ENCODE data around the gene RTN4RL1.
"Not testable (repeated sequence)": the region's sequence is repeated elsewhere in the genome, so short reads cannot be mapped to it uniquely, and the experiment has no call there.

The RTN4RL1 gene

GRCh38 chr17:1986783-1987451 is 38.2 kb downstream of the RTN4RL1 start:
- H3K9ac ChIP-seq (ENCODE audit: low read length), result no peak overlapping the region
- H4K5ac ChIP-seq (ENCODE audit: low read length), result no peak overlapping the region
- peak overlapping the region; percentile 22 for H3K56ac ChIP-seq (ENCODE audit: low read length)
- H3K79me1 ChIP-seq (ENCODE audit: low read length), result no peaks in the 10 kb centered on the region
- peaks cover 8% of the 10 kb centered on the region for H3K4me1 ChIP-seq (ENCODE audit: control insufficient read depth, low read depth, low read length)
- H2BK5ac ChIP-seq (ENCODE audit: low read length), result no peak overlapping the region
- H3K79me2 ChIP-seq (ENCODE audit: control insufficient read depth, insufficient read depth, low read length), result no peaks in the 10 kb centered on the region
- H3K27ac ChIP-seq (ENCODE audit: low read depth, low read length), result no peak overlapping the region
- no peak overlapping the region for H3K18ac ChIP-seq (ENCODE audit: low read length)
- H4K8ac ChIP-seq (ENCODE audit: low read depth, low read length), result no peak overlapping the region
- no peaks in the 10 kb centered on the region for H3K27me3 ChIP-seq (ENCODE audit: insufficient read depth, low read length, poor library complexity)
- no peak for DNase-seq
- H3K4ac ChIP-seq (ENCODE audit: low read depth, low read length), result no peak overlapping the region
- no peak overlapping the region for H2BK120ac ChIP-seq (ENCODE audit: low read depth, low read length)
- H2AK5ac ChIP-seq (ENCODE audit: low read length), result no peak overlapping the region
- H3K4me2 ChIP-seq (ENCODE audit: low read length), result no peak overlapping the region
- H3K4me3 ChIP-seq (ENCODE audit: low read length), result no peak overlapping the region
- WGBS (ENCODE audit: extremely low coverage, insufficient coverage, low lambda C conversion rate), result no CpG with 5 or more reads among the region's 18 CpGs
- no peak overlapping the region for H2BK15ac ChIP-seq (replicated peaks; ENCODE audit: low read depth)
- no peaks in the 10 kb centered on the region for H3K36me3 ChIP-seq (ENCODE audit: control insufficient read depth, insufficient read depth, low read length)
- peak overlapping the region; percentile 66 for H3K23ac ChIP-seq (ENCODE audit: low read length)

DNA sequence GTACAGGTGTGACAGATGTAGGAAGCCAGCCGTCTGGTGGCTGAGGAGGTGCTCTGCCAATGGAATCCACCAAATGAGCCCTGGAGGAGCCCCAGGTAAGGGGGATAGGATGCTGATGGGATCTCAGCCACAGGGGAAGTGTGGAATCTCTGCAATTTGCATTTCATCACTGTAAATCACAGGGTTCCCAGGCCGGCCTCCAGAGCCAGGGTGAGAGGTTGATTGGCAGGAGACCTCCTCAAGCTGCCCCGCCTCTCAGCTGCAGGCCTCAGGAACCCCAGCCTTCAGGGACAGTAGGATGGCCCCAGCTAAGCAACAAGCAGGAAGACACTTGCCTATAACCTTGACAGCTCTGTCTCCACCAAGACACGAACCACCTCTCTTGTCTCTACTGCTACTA is 39.4 kb downstream of the RTN4RL1 start:
- Histone ChIP-seq H4K5ac (ENCODE audit: low read length) (no peak overlapping the region), H3K36me3 (ENCODE audit: control insufficient read depth, insufficient read depth, low read length) (no peaks in the 10 kb centered on the region), H3K79me1 (ENCODE audit: low read length) (no peaks in the 10 kb centered on the region), H3K4ac (ENCODE audit: low read depth, low read length) (no peak overlapping the region), H3K4me2 (ENCODE audit: low read length) (no peak overlapping the region), H3K27ac (ENCODE audit: low read depth, low read length) (no peak overlapping the region), H3K9ac (ENCODE audit: low read length) (no peak overlapping the region), H2AK5ac (ENCODE audit: low read length) (no peak overlapping the region), H4K8ac (ENCODE audit: low read depth, low read length) (no peak overlapping the region), H2BK120ac (ENCODE audit: low read depth, low read length) (no peak overlapping the region), H3K79me2 (ENCODE audit: control insufficient read depth, insufficient read depth, low read length) (no peaks in the 10 kb centered on the region), H2BK5ac (ENCODE audit: low read length) (no peak overlapping the region), H3K4me1 (ENCODE audit: control insufficient read depth, low read depth, low read length) (peaks cover 8% of the 10 kb centered on the region), H2BK15ac (replicated peaks; ENCODE audit: low read depth) (no peak overlapping the region), H3K56ac (ENCODE audit: low read length) (no peak overlapping the region), H3K18ac (ENCODE audit: low read length) (no peak overlapping the region), H3K4me3 (ENCODE audit: low read length) (no peak overlapping the region), H3K27me3 (ENCODE audit: insufficient read depth, low read length, poor library complexity) (no peaks in the 10 kb centered on the region), H3K23ac (ENCODE audit: low read length) (no peak overlapping the region)
- peak; percentile 97 for DNase-seq
- WGBS (ENCODE audit: extremely low coverage, insufficient coverage, low lambda C conversion rate), result no CpG with 5 or more reads among the region's 4 CpGs

DNA sequence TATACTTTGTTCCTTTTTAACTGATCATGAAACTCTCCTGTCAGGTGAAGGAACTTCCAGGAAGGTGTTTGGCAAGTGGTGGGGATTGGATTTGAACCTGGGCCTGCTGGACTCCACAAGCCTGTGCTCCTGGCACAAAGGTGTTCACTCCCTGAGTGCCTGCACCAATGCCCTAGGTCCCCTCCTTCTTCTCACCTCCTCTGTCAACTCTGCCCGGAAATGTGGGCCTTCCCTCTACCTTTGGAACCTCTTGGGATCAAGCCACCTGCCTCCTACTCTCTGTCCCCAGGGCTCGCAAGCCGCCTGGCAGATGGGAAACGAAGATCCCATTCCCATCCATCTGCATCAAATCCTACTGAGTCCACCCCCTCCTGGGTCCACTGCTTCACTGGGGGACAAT is 40.0 kb downstream of the RTN4RL1 start:
- Histone ChIP-seq H3K23ac (ENCODE audit: low read length) (no peak overlapping the region), H3K18ac (ENCODE audit: low read length) (no peak overlapping the region), H3K4me2 (ENCODE audit: low read length) (no peak overlapping the region), H4K5ac (ENCODE audit: low read length) (no peak overlapping the region), H3K27ac (ENCODE audit: low read depth, low read length) (no peak overlapping the region), H3K79me2 (ENCODE audit: control insufficient read depth, insufficient read depth, low read length) (no peaks in the 10 kb centered on the region), H2AK5ac (ENCODE audit: low read length) (no peak overlapping the region), H3K9ac (ENCODE audit: low read length) (no peak overlapping the region), H3K36me3 (ENCODE audit: control insufficient read depth, insufficient read depth, low read length) (no peaks in the 10 kb centered on the region), H2BK5ac (ENCODE audit: low read length) (no peak overlapping the region), H3K79me1 (ENCODE audit: low read length) (no peaks in the 10 kb centered on the region), H3K4me3 (ENCODE audit: low read length) (no peak overlapping the region), H3K4me1 (ENCODE audit: control insufficient read depth, low read depth, low read length) (peaks cover 8% of the 10 kb centered on the region), H3K4ac (ENCODE audit: low read depth, low read length) (no peak overlapping the region), H3K56ac (ENCODE audit: low read length) (peak overlapping the region; percentile 28), H2BK15ac (replicated peaks; ENCODE audit: low read depth) (no peak overlapping the region), H4K8ac (ENCODE audit: low read depth, low read length) (no peak overlapping the region), H3K27me3 (ENCODE audit: insufficient read depth, low read length, poor library complexity) (no peaks in the 10 kb centered on the region), H2BK120ac (ENCODE audit: low read depth, low read length) (no peak overlapping the region)
- DNase-seq, result no peak
- no CpG with 5 or more reads among the region's 4 CpGs for WGBS (ENCODE audit: extremely low coverage, insufficient coverage, low lambda C conversion rate)

- H2BK5ac ChIP-seq (ENCODE audit: low read length); H3K27me3 ChIP-seq (ENCODE audit: insufficient read depth, low read length, poor library complexity); H3K79me1 ChIP-seq (ENCODE audit: low read length); H3K27ac ChIP-seq (ENCODE audit: low read depth, low read length); H3K36me3 ChIP-seq (ENCODE audit: control insufficient read depth, insufficient read depth, low read length); H3K79me2 ChIP-seq (ENCODE audit: control insufficient read depth, insufficient read depth, low read length); H3K4me2 ChIP-seq (ENCODE audit: low read length); H3K4me1 ChIP-seq (ENCODE audit: control insufficient read depth, low read depth, low read length); H2BK15ac ChIP-seq (replicated peaks; ENCODE audit: low read depth); H2BK120ac ChIP-seq (ENCODE audit: low read depth, low read length); H2AK5ac ChIP-seq (ENCODE audit: low read length); DNase-seq; H3K4ac ChIP-seq (ENCODE audit: low read depth, low read length); H3K9ac ChIP-seq (ENCODE audit: low read length); H3K23ac ChIP-seq (ENCODE audit: low read length); H4K8ac ChIP-seq (ENCODE audit: low read depth, low read length); H3K18ac ChIP-seq (ENCODE audit: low read length); H4K5ac ChIP-seq (ENCODE audit: low read length); H3K4me3 ChIP-seq (ENCODE audit: low read length): not testable (repeated sequence)
- H3K56ac ChIP-seq (ENCODE audit: low read length), result peak overlapping the region; percentile 37
- WGBS (ENCODE audit: extremely low coverage, insufficient coverage, low lambda C conversion rate), result no CpG with 5 or more reads among the region's 13 CpGs
Measured at GRCh38 chr17:1982793-1983366, 42.3 kb downstream of the RTN4RL1 start.

DNA sequence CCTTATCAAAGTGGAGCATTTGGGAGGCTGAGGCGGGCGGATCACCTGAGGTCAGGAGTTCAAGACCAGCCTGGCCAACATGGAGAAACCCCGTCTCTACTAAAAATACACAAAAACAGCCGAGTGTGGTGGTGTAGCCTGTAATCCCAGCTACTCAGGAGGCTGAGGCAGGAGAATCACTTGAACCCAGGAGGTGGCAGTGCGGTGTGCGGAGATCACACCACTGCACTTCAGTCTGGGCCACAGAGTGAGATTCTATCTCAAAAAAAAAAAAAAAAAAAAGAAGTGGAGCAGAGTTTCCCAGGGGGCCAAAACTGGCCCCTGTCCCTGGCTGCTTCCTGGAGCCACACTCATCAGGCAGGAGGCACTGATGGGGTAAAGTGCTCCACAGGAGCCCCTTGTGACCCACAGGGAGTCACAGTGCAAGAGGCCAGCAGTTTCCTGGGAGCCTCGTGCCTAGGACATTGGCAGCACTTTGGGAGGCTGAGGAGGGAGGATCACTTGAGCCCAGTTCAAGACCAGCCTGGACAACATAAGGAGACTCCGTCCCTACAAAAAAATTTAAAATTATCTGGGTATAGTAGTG is 44.4 kb downstream of the RTN4RL1 start:
- H3K23ac ChIP-seq (ENCODE audit: low read length), result no peak overlapping the region
- H3K4me2 ChIP-seq (ENCODE audit: low read length), result no peak overlapping the region
- no peak overlapping the region for H2AK5ac ChIP-seq (ENCODE audit: low read length)
- H3K4ac ChIP-seq (ENCODE audit: low read depth, low read length), result no peak overlapping the region
- no peaks in the 10 kb centered on the region for H3K79me1 ChIP-seq (ENCODE audit: low read length)
- peaks cover 5% of the 10 kb centered on the region for H3K4me1 ChIP-seq (ENCODE audit: control insufficient read depth, low read depth, low read length)
- no peak overlapping the region for H3K9ac ChIP-seq (ENCODE audit: low read length)
- no peak overlapping the region for H3K18ac ChIP-seq (ENCODE audit: low read length)
- H4K8ac ChIP-seq (ENCODE audit: low read depth, low read length), result no peak overlapping the region
- H3K27me3 ChIP-seq (ENCODE audit: insufficient read depth, low read length, poor library complexity), result no peaks in the 10 kb centered on the region
- no peak overlapping the region for H3K27ac ChIP-seq (ENCODE audit: low read depth, low read length)
- no peak overlapping the region for H3K56ac ChIP-seq (ENCODE audit: low read length)
- H3K4me3 ChIP-seq (ENCODE audit: low read length), result no peak overlapping the region
- H2BK15ac ChIP-seq (replicated peaks; ENCODE audit: low read depth), result no peak overlapping the region
- H3K36me3 ChIP-seq (ENCODE audit: control insufficient read depth, insufficient read depth, low read length), result no peaks in the 10 kb centered on the region
- H3K79me2 ChIP-seq (ENCODE audit: control insufficient read depth, insufficient read depth, low read length), result no peaks in the 10 kb centered on the region
- no peak for DNase-seq
- H2BK120ac ChIP-seq (ENCODE audit: low read depth, low read length), result no peak overlapping the region
- WGBS (ENCODE audit: extremely low coverage, insufficient coverage, low lambda C conversion rate), result no CpG with 5 or more reads among the region's 8 CpGs
- H2BK5ac ChIP-seq (ENCODE audit: low read length), result no peak overlapping the region
- H4K5ac ChIP-seq (ENCODE audit: low read length), result no peak overlapping the region

All from mesendoderm (in vitro differentiated cells).